Thyroid gland (tissue), 4 donors: ENCODE results near the gene ALG8.

Experiments
- CTCF ChIP-seq, 6 experiments: fragments of 200-600 bp in 3 of 6; fragments of 450-650 bp in 3 of 6; sonication (generic) in 3 of 6; IDR thresholded peaks; one replicate each; pipeline ENCODE4 v1.5.1; 2016 to 2019; ENCODE audit warnings: antibody characterized with exemption in 6 of 6, mild to moderate bottlenecking in 2 of 6, inconsistent platforms in 1 of 6, moderate library complexity in 1 of 6
- POLR2A ChIP-seq, 2 donors: fragments of 450-650 bp; IDR thresholded peaks; one replicate each; pipeline ENCODE4 v1.6.1; 2017; ENCODE audit warnings: antibody characterized with exemption in 2 of 2, mild to moderate bottlenecking in 2 of 2, moderate library complexity in 1 of 2

DNA sequence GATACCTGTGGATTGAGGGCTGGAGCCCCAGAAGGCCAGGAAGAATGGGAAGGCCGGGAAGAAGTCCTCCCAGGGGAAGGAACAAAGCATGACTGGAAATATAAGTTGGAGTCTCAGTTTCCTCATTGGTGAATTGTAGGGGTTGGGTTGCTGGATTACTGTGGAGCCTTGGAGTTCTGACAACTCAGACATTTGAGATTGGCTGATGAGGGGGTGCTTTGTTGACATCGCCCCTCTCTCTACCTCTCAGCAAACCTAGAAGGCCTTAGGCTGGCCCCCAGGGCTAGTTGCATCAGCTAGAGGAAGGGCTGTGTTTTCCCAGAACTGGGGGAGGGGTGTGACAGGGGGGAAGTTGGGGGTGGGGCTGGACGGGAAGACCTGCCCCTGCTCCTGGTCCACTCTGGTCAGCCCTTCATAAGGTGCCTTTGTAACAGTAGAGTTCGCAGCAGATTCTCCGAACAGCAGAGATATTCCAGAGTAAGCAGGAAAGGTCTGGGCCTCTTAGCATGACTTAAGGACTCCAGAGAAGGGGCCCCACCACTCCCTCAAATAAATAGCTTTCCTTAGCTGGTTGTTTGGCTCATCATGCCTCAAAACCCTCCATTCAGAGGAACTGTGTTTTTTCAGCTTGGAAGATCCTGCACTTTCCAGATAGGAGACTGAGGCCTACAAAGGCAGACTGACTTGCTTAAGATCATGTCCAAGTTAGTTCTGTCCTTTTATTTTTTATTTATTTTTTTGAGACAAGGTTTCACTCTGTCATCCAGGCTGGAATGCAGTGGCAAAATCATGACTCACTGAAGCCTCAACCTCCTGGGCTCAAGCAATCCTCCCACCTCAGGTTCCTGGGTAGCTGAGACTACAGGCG, 88.2 kb downstream of the ALG8 start:
- TF ChIP-seq CTCF (IDR thresholded peaks at IDR 0.05) (no peak), POLR2A (IDR thresholded peaks at IDR 0.05) (no peak)
